ENCODE results near the gene IL31.
A peak's percentile ranks its signal among the peaks of the same experiment; 100 is the strongest.
"Not testable (repeated sequence)": the region's sequence is repeated elsewhere in the genome, so short reads cannot be mapped to it uniquely, and the experiment has no call there.

Gene IL31

GRCh38 chr12:122174155-122174845 is at the start of gene IL31:
IL31 (minus strand) TSS chr12:122174221; CDS start chr12:122174172, 49 bp downstream.
- no peak for DNase-seq

GRCh38 chr12:122216445-122216844 is 42.4 kb upstream of the IL31 start:
- DNase-seq, result no peak

- no peak for DNase-seq
Observed at GRCh38 chr12:122215771-122216170, 41.8 kb upstream of the IL31 start.

- DNase-seq, result no peak
Observed at GRCh38 chr12:122208073-122208820, 34.2 kb upstream of the IL31 start.

GRCh38 chr12:122207391-122207790 is 33.4 kb upstream of the IL31 start:
- DNase-seq, result no peak

- DNase-seq, result no peak
Observed at GRCh38 chr12:122206976-122207375, 33.0 kb upstream of the IL31 start.

- no peak for DNase-seq
Observed at GRCh38 chr12:122206111-122206881, 32.3 kb upstream of the IL31 start.

GRCh38 chr12:122205053-122205925 is 31.3 kb upstream of the IL31 start:
- no peak for DNase-seq

- DNase-seq, result no peak
Observed at GRCh38 chr12:122204167-122205052, 30.4 kb upstream of the IL31 start.

GRCh38 chr12:122203301-122204166 is 29.5 kb upstream of the IL31 start, which contains the start of gene B3GNT4:
B3GNT4 (plus strand) TSS chr12:122203709; CDS start chr12:122204619, 910 bp downstream.
- DNase-seq, result peak; percentile 80

- DNase-seq, result not testable (repeated sequence)
Observed at GRCh38 chr12:122202811-122203210, 28.8 kb upstream of the IL31 start.

- DNase-seq, result no peak
Observed at GRCh38 chr12:122202017-122202416, 28.0 kb upstream of the IL31 start.

- no peak for DNase-seq
Observed at GRCh38 chr12:122201381-122201780, 27.4 kb upstream of the IL31 start.

- DNase-seq, result no peak
Observed at GRCh38 chr12:122200541-122201175, 26.6 kb upstream of the IL31 start.

- DNase-seq, result no peak
Observed at GRCh38 chr12:122199484-122200355, 25.7 kb upstream of the IL31 start.

- DNase-seq, result no peak
Observed at GRCh38 chr12:122197612-122197966, 23.6 kb upstream of the IL31 start.

- DNase-seq, result no peak
Observed at GRCh38 chr12:122195405-122195804, 21.4 kb upstream of the IL31 start.

GRCh38 chr12:122194804-122195203 is 20.8 kb upstream of the IL31 start:
- DNase-seq, result no peak

- no peak for DNase-seq
Observed at GRCh38 chr12:122192441-122192840, 18.4 kb upstream of the IL31 start.

Measured in NCI-H510A treated with DMSO at 0.1 percent for 48 hours (cell line).